Measurements from ENCODE around the gene LRRC8D. TPM values are rescaled to one million over a fixed set of nuclear protein-coding genes. Genes with fewer than 3 reads are reported as not detected.
A peak's percentile ranks its signal among the peaks of the same experiment; 100 is the strongest.

Gene LRRC8D
- total and polyA plus RNA-seq, 2 donors from 2014 or later = 16.3 to 36.6 TPM

DNA sequence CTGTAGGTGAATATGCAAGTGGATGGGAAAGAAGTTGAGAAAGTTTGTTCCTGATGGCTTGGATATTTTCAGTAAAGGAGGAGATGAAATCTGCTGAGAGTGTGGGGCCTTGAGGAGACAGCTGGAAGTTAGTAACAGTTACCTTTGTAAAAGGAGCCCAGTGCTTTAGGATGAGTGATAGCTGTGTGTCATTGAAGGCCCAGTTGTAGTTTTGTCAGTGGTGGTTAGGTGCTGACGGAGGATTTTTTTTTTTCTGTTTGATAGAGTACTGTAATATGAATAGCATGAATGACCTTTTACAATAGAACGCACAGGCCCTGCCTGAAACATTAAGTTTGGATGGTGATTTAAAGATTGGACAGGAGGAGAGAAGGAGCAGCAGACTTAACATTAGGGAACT, 33.3 kb downstream of the LRRC8D start:
- no peak for FAIRE-seq
- intact Hi-C loops (cut with DNase I) = no loop called here
- H3K27me3 ChIP-seq (ENCODE audit: control insufficient read depth, insufficient read depth, low read length) = no peaks in the 10 kb centered on the region
- H3K9ac ChIP-seq (ENCODE audit: low read length in 3 of 3) = no peak overlapping the region
- no peaks in the 10 kb centered on the region for H3K9me3 ChIP-seq (ENCODE audit: control insufficient read depth in 2 of 3, insufficient read depth in 1 of 3, low read length in 3 of 3)
- H3K4me1 ChIP-seq (ENCODE audit: control insufficient read depth in 2 of 3, insufficient read depth in 2 of 3, low read depth in 1 of 3, low read length in 3 of 3) = no peaks in the 10 kb centered on the region
- H3K27ac ChIP-seq (ENCODE audit: low read depth in 2 of 2, low read length in 2 of 2) = no peak overlapping the region
- no peaks in the 10 kb centered on the region for H3K36me3 ChIP-seq (ENCODE audit: control insufficient read depth in 2 of 3, insufficient read depth in 3 of 3, low read length in 3 of 3)
- no peak for DNase-seq
- no peak overlapping the region for H3K4me3 ChIP-seq (ENCODE audit: low read length in 3 of 3)
- no peak for TF ChIP-seq CTCF (IDR thresholded peaks at IDR 0.05; ENCODE audit: borderline replicate concordance, extremely low read depth, insufficient read depth)

GRCh38 chr1:89855413-89856123, 34.7 kb downstream of the LRRC8D start:
- Histone ChIP-seq H3K27me3 (ENCODE audit: control insufficient read depth, insufficient read depth, low read length) (no peaks in the 10 kb centered on the region), H3K36me3 (ENCODE audit: control insufficient read depth in 2 of 3, insufficient read depth in 3 of 3, low read length in 3 of 3) (no peaks in the 10 kb centered on the region), H3K9me3 (ENCODE audit: control insufficient read depth in 2 of 3, insufficient read depth in 1 of 3, low read length in 3 of 3) (no peaks in the 10 kb centered on the region), H3K4me3 (ENCODE audit: low read length in 3 of 3) (no peak overlapping the region), H3K9ac (ENCODE audit: low read length in 3 of 3) (no peak overlapping the region), H3K27ac (ENCODE audit: low read depth in 2 of 2, low read length in 2 of 2) (no peak overlapping the region), H3K4me1 (ENCODE audit: control insufficient read depth in 2 of 3, insufficient read depth in 2 of 3, low read depth in 1 of 3, low read length in 3 of 3) (no peaks in the 10 kb centered on the region)
- TF ChIP-seq CTCF (IDR thresholded peaks at IDR 0.05; ENCODE audit: borderline replicate concordance, extremely low read depth, insufficient read depth) = no peak
- DNase-seq (no peak), FAIRE-seq (peak; percentile 46)
- intact Hi-C loops (cut with DNase I) = no loop called here

GRCh38 chr1:89863165-89863830, 42.5 kb downstream of the LRRC8D start:
- Histone ChIP-seq H3K9ac (ENCODE audit: low read length in 3 of 3) (no peak overlapping the region), H3K27ac (ENCODE audit: low read depth in 2 of 2, low read length in 2 of 2) (no peak overlapping the region), H3K4me1 (ENCODE audit: control insufficient read depth in 2 of 3, insufficient read depth in 2 of 3, low read depth in 1 of 3, low read length in 3 of 3) (peaks cover 0 to 2% (median 0%) of the 10 kb centered on the region in 3 donors), H3K4me3 (ENCODE audit: low read length in 3 of 3) (no peak overlapping the region), H3K36me3 (ENCODE audit: control insufficient read depth in 2 of 3, insufficient read depth in 3 of 3, low read length in 3 of 3) (no peaks in the 10 kb centered on the region), H3K9me3 (ENCODE audit: control insufficient read depth in 2 of 3, insufficient read depth in 1 of 3, low read length in 3 of 3) (no peaks in the 10 kb centered on the region), H3K27me3 (ENCODE audit: control insufficient read depth, insufficient read depth, low read length) (no peaks in the 10 kb centered on the region)
- DNase-seq (no peak), FAIRE-seq (no peak)
- intact Hi-C loops (cut with DNase I) = no loop called here
- TF ChIP-seq CTCF (IDR thresholded peaks at IDR 0.05; ENCODE audit: borderline replicate concordance, extremely low read depth, insufficient read depth) = no peak

All from kidney (tissue), 14 donors.